Hepatocyte (in vitro differentiated cells): ENCODE results near the gene FAM219B.
"Not testable (repeated sequence)": the region's sequence is repeated elsewhere in the genome, so short reads cannot be mapped to it uniquely, and the experiment has no call there.

Experiments
- CTCF ChIP-seq: fragments of 200-600 bp; sonication (generic); IDR thresholded peaks from 2 replicates; pipeline ENCODE4 v1.5.1; 2016; ENCODE audit warnings: antibody characterized with exemption, mild to moderate bottlenecking; ENCODE audit not compliant: poor library complexity
- EZH2 ChIP-seq: fragments of 200-600 bp; sonication (generic); IDR thresholded peaks from 2 replicates; pipeline ENCODE4 v1.6.1; 2016; ENCODE audit warnings: antibody characterized with exemption, mild to moderate bottlenecking, borderline replicate concordance
- EZH2phosphoT487 ChIP-seq: fragments of 200-600 bp; sonication (generic); IDR thresholded peaks from one replicate; pipeline ENCODE4 v1.6.1; 2018; ENCODE audit warnings: antibody characterized with exemption, mild to moderate bottlenecking, low read depth, moderate library complexity; ENCODE audit not compliant: unreplicated experiment, severe bottlenecking

- not testable (repeated sequence) for TF ChIP-seq CTCF, EZH2, EZH2phosphoT487
Observed at GRCh38 chr15:74894383-74894782, 12.3 kb downstream of the FAM219B start.
